ENCODE measurements around the gene UTY.
"Not testable (repeated sequence)": the region's sequence is repeated elsewhere in the genome, so short reads cannot be mapped to it uniquely, and the experiment has no call there.

UTY gene

GRCh38 chrY:13296176-13296890 lies 183.5 kb downstream of the UTY start:
- no peak for DNase-seq

GRCh38 chrY:13295026-13295425 lies 184.8 kb downstream of the UTY start:
- DNase-seq = no peak

- DNase-seq = no peak
Measured at GRCh38 chrY:13291199-13291598, 188.6 kb downstream of the UTY start.

GRCh38 chrY:13282151-13283054 lies 197.4 kb downstream of the UTY start:
- peak; percentile 23 for DNase-seq

- DNase-seq = no peak
Measured at GRCh38 chrY:13279561-13279960, 200.3 kb downstream of the UTY start.

GRCh38 chrY:13271706-13272105 lies 208.1 kb downstream of the UTY start:
- DNase-seq = no peak

GRCh38 chrY:13253941-13254440 lies 225.8 kb downstream of the UTY start:
- DNase-seq = not testable (repeated sequence)

GRCh38 chrY:13250421-13250820 lies 229.4 kb downstream of the UTY start:
- no peak for DNase-seq

GRCh38 chrY:13243716-13244115 lies 236.1 kb downstream of the UTY start:
- no peak for DNase-seq

GRCh38 chrY:13233901-13234300 lies 245.9 kb downstream of the UTY start:
- peak; percentile 29 for DNase-seq

- no peak for DNase-seq
Measured at GRCh38 chrY:13233118-13233517, 246.7 kb downstream of the UTY start.

- no peak for DNase-seq
Measured at GRCh38 chrY:13227354-13227953, 252.4 kb downstream of the UTY start.

- no peak for DNase-seq
Measured at GRCh38 chrY:13210961-13211646, 268.7 kb downstream of the UTY start.

GRCh38 chrY:13205214-13205613 lies 274.6 kb downstream of the UTY start:
- DNase-seq = no peak

Data from right hindlimb (tissue), 1 donor.